Left ventricle myocardium inferior (tissue), 1 donor: ENCODE results near the gene PRTG. TPM values are rescaled to one million over a fixed set of nuclear protein-coding genes. Genes with fewer than 3 reads are reported as not detected.

Experiments used
- DNase-seq: peaks from one replicate; pipeline ENCODE4 v3.0.0-alpha.2; 2020
- H3K27ac ChIP-seq: fragments of 200-600 bp; replicated peaks from 2 replicates; pipeline ENCODE4 v1.8.0; 2021
- H3K27me3 ChIP-seq: fragments of 200-600 bp; 2 replicates; pipeline ENCODE4 v1.8.0; 2021; ENCODE audit warnings: low read depth
- H3K36me3 ChIP-seq: fragments of 200-600 bp; 2 replicates; pipeline ENCODE4 v1.8.0; 2021
- H3K4me1 ChIP-seq: fragments of 200-600 bp; 2 replicates; pipeline ENCODE4 v1.8.0; 2021
- H3K4me3 ChIP-seq: fragments of 200-600 bp; 2 replicates; pipeline ENCODE4 v1.8.0; 2021; ENCODE audit warnings: mild to moderate bottlenecking, moderate library complexity
- H3K9me3 ChIP-seq: fragments of 200-600 bp; replicated peaks from 2 replicates; pipeline ENCODE4 v1.8.0; 2021
- CTCF ChIP-seq: fragments of 200-600 bp; IDR thresholded peaks from 2 replicates; pipeline ENCODE4 v1.8.0; 2021; ENCODE audit warnings: antibody characterized with exemption, mild to moderate bottlenecking, borderline replicate concordance
- intact Hi-C: fragments of 100-400 bp; cut with micrococcal nuclease; formaldehyde crosslinking; loops from one replicate; pipeline ENCODE4 v1.11.0; 2022
- total RNA-seq: library from RNA; stranded (reverse); fragmentation: NEBNext Ultra II Directional; extraction: Animal tissue kit (Norgen Biotek cat#: 25700); gene quantifications from one replicate; pipeline ENCODE4 v1.2.1, GENCODE V29; 2021
- donor health status: DM: no; HTN: yes; CAD: no; lungs with severe emphysema.

Gene PRTG
- total RNA-seq, 1 donor from 2014 or later: 0.69 TPM

DNA sequence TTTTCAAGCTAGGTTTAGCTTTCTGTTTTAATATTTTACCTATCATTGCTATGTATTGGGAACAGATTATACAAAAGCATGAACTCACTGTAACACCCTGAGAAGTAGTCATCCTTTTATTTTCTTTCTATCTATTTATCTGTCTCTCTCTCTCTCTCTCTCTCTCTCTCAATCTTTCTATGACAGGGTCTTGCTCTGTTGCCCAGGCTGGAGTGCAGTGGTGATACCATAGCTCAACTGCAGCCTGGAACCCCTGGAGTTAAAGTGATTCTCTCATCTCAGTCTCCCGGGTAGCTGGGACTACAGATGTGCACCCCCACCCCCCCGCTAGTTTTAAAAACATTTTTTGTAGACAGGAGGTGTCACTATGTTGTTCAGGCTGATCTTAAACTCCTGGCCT is 28.9 kb downstream of the PRTG start:
- intact Hi-C loops: no loop called here
- H3K27me3 ChIP-seq: no peaks in the 10 kb centered on the region
- no peak overlapping the region for H3K27ac ChIP-seq

DNA sequence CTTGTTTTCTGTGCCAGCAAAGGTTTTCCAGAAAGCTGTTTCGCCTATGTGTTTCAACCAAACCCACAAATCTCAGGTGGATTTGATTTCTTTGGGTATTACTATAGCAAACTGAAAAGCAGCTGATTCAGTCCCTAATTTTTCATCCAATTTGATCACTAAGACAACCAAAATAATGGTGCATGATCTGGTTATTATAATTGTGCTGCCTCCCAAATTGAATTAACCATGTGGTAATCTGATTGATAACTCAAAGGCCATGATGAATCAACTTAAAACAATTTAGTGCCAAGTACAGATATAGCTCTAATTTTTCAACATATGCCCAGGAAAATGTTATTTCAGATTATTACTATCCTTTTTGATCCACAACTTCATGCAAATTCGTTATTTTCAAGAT is 30.6 kb downstream of the PRTG start:
- intact Hi-C loops: no loop called here
- Histone ChIP-seq H3K4me3 (no peak overlapping the region), H3K27me3 (no peaks in the 10 kb centered on the region), H3K4me1 (peaks cover 3% of the 10 kb centered on the region), H3K36me3 (no peaks in the 10 kb centered on the region), H3K9me3 (peaks cover 5% of the 10 kb centered on the region), H3K27ac (no peak overlapping the region)
- TF ChIP-seq CTCF: no peak
- DNase-seq: no peak

More for the DNA sequence above, 28.9 kb downstream of the PRTG start:
- Histone ChIP-seq H3K36me3 (no peaks in the 10 kb centered on the region), H3K9me3 (peaks cover 5% of the 10 kb centered on the region), H3K4me3 (no peak overlapping the region), H3K4me1 (peaks cover 3% of the 10 kb centered on the region)
- no peak for DNase-seq
- no peak for TF ChIP-seq CTCF

- intact Hi-C loops: no loop called here
- H3K27ac ChIP-seq: no peak overlapping the region
- DNase-seq: no peak
- H3K4me1 ChIP-seq: peaks cover 3% of the 10 kb centered on the region
- no peaks in the 10 kb centered on the region for H3K36me3 ChIP-seq
- TF ChIP-seq CTCF: no peak
- peaks cover 5% of the 10 kb centered on the region for H3K9me3 ChIP-seq
- H3K4me3 ChIP-seq: no peak overlapping the region
- H3K27me3 ChIP-seq: no peaks in the 10 kb centered on the region
Observed at GRCh38 chr15:55710286-55710685, 32.7 kb downstream of the PRTG start.

- no peak overlapping the region for H3K27ac ChIP-seq
- DNase-seq: no peak
- intact Hi-C loops: no loop called here
- peaks cover 5% of the 10 kb centered on the region for H3K9me3 ChIP-seq
- H3K36me3 ChIP-seq: no peaks in the 10 kb centered on the region
- TF ChIP-seq CTCF: no peak
- no peaks in the 10 kb centered on the region for H3K27me3 ChIP-seq
- H3K4me1 ChIP-seq: no peaks in the 10 kb centered on the region
- H3K4me3 ChIP-seq: no peak overlapping the region
Observed at GRCh38 chr15:55709458-55709857, 33.5 kb downstream of the PRTG start.

GRCh38 chr15:55708720-55709119 is 34.2 kb downstream of the PRTG start:
- intact Hi-C loops: no loop called here
- no peak for TF ChIP-seq CTCF
- H3K4me3 ChIP-seq: no peak overlapping the region

DNA sequence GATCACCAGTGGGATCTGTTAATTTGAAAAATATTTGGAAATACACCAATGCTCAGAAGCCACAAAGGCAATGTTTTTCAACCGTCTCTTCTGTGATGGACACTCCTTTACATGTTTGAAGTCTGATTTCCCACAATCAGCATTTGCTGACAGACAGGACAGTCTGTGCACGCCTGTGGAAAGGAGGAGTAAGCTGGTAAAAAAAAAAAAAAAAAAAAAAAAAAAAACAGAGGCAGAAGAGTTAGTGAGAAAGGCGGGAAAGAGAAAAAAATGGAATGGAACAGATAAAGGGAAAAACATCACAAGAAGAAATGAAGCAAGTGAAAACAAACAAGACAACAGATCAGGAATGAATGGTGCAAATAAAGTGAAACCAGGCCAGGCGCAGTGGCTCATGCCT is 35.0 kb downstream of the PRTG start:
- no peak for DNase-seq
- Histone ChIP-seq H3K27ac (no peak overlapping the region), H3K36me3 (no peaks in the 10 kb centered on the region), H3K9me3 (peaks cover 5% of the 10 kb centered on the region), H3K4me1 (no peaks in the 10 kb centered on the region), H3K27me3 (no peaks in the 10 kb centered on the region), H3K4me3 (no peak overlapping the region)
- intact Hi-C loops: no loop called here
- no peak for TF ChIP-seq CTCF

More at GRCh38 chr15:55708720-55709119, 34.2 kb downstream of the PRTG start:
- no peaks in the 10 kb centered on the region for H3K27me3 ChIP-seq
- no peaks in the 10 kb centered on the region for H3K4me1 ChIP-seq
- H3K36me3 ChIP-seq: no peaks in the 10 kb centered on the region
- no peak overlapping the region for H3K27ac ChIP-seq
- peaks cover 5% of the 10 kb centered on the region for H3K9me3 ChIP-seq
- no peak for DNase-seq
